ENCODE measurements around the gene SCAPER.
A peak's percentile ranks its signal among the peaks of the same experiment; 100 is the strongest.
"Not testable (repeated sequence)": the region's sequence is repeated elsewhere in the genome, so short reads cannot be mapped to it uniquely, and the experiment has no call there.

The SCAPER gene

GRCh38 chr15:76321602-76322001 is 583.5 kb downstream of the SCAPER start:
- DNase-seq (ENCODE audit: low spot score), result no peak

GRCh38 chr15:76321171-76321570 is 584.0 kb downstream of the SCAPER start:
- DNase-seq (ENCODE audit: low spot score), result no peak

DNA sequence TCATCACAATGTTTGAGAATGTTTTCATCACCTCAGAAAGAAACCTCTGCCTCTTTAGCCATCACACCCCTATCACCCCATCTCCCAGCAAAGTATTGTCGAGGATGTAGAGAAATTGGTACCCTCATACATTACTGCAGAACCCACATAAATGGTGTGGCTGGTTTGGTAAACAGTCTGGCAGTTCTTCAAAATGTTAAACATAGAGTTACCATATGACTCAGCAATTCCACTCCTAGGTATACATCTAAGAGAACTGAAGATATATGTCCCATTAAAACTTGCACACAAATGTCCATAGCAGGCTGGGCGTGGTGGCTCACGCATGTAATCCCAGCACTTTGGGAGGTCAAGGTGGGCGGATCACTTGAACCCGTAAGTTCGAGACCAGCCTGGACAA is 585.1 kb downstream of the SCAPER start:
- no peak for DNase-seq (ENCODE audit: low spot score)

- DNase-seq (ENCODE audit: low spot score), result no peak
These were observed 591.4 kb downstream of the SCAPER start for GRCh38 chr15:76313731-76314130.

DNA sequence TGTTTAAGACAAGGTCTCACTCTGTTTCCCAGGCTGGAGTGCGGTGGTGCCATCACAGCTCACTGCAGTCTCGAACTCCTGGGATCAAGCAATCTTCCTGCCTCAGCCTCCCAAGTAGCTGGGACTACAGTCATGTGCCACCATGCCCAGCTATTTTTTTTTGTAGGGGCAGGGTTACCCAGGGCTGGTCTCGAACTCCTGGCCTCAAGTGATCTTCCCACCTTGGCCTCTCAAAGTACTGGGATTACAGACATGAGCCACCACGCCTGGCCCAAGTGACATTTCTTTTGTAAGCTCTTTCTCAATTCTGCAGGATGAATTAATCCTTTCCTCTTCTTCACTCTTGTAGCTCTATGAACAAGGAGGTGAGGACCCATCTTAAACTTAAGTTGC is 592.0 kb downstream of the SCAPER start:
- not testable (repeated sequence) for DNase-seq (ENCODE audit: low spot score)

DNA sequence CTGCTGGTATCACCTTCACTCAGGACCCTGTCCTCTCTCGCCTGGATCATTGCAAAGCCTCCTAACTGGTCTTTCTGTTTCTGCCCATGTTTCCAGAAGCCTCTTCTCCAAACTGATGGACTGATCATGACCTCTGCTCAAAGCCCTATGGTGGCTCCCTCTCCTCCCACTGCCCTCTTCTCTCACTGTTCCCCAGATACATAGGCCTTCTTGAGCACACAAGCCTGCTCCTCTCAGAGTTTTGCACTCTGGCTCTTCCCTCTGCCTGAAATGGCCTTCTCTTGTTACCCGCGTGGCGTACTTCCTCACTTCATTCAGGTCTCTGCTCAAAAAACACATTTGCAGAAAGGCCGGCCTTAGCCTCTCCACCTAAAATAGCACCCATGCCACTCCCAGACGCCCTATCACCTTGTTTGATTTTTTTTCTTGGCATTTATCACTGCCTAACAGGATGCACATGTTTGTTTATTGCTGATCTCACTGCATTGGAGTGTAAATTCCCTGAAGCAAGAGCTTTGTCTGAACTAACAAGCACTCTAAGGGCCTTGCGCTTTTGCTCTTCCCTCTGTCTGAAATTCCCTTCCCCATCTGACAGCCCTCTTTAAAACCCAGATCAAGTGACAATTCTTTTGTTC is 592.5 kb downstream of the SCAPER start:
- no peak for DNase-seq (ENCODE audit: low spot score)

DNA sequence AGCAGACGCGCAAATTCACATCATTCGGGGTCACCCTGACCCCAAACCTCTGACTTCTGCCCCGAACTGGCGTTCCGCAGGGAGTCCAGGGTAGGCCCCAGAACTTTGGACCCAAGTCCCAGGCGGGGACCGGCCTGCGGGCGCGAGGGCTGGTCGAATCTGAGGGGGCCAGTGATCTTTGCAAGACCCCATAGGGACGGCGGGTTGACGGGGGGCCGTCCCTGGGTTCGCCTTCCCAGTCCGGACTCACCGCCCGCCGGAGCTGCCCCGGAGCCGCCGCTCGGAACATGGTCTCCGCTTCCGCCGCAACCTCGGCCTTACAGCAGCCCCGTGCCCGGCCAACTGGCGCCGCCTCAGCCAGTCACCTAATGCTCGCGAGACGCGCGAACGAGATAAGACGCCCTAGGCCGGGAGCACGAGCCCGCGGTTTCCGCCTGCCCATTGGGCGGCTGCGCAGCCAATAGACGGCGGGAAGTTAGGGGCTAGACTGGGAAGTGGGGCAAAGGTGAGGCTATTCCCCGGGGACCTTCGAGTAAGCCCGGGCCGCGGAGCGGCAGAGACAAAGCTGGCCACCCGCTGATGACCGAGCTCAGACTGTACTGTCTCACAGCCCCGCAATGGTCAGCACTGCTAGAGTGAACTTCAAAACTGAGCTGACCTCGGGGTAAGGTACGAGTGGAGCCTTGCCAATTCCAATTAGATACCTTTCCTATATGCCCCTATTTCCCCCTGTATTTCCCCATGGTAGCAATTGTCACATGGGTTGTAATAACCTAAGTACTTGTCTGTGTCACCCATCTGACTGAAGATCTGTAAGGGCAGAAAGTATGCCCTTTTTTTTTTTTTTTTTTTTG is 593.8 kb downstream of the SCAPER start, which contains the start of gene ETFA:
Gene ETFA (minus strand): TSS at position 370 of the 854 bp plus-strand sequence. CDS start 81 bp downstream, at position 289.
- peak; percentile 99 for DNase-seq (ENCODE audit: low spot score)

GRCh38 chr15:76310475-76311099 is 594.6 kb downstream of the SCAPER start:
- peak; percentile 44 for DNase-seq (ENCODE audit: low spot score)

DNA sequence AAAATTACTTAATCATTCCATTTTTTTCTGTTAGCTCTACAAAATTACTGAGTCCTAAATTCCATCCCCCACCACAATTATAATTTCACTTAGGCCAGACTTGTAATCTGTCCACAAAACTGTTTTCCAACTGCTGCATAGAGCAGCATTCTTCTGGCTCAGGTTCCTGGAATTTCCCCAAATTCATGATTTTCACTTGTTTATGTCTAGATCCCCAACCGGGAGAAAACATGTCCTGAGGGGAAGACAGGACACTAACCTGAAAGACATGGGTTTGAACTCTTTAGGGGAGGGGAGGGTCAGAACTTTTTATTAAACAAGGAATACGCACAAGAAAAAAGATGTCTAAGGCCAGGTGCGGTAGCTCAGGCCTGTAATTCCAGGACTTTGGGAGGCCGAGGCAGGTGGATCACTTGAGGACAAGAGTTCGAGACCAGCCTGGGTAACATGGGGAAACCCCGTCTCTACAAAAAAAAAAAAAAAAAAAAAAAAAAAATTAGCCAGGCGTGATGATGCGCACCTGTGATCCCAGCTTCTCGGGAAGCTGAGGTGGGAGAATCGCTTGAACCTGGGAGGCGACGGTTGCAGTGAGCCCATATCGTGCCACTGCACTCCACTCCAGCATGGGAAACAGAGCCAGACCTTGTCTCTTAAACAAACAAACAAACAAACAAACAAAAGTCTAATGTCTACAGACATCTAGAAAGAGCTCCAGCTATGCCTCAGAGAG is 595.4 kb downstream of the SCAPER start:
- DNase-seq (ENCODE audit: low spot score), result no peak

- no peak for DNase-seq (ENCODE audit: low spot score)
These were observed 601.2 kb downstream of the SCAPER start for GRCh38 chr15:76303909-76304308.

DNA sequence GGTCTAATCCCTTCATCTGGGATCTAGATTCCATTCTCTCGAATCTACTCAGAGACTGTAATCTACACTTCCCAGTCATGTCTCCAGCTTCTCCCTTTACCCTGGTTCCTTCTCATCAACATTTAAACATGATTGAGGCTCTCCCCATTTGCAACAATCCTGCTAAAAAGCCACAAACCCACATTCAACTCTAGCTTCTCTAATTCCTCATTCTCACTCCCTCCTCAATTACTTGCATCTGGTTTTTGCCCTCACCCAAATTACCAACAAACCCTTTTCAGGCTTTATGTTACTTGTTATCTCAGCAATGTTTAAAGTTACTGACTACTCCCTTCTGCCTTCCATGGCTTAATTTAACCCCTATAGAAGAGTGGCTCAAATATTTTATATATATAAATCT is 605.4 kb downstream of the SCAPER start:
- DNase-seq (ENCODE audit: low spot score), result no peak

- no peak for DNase-seq (ENCODE audit: low spot score)
These were observed 606.2 kb downstream of the SCAPER start for GRCh38 chr15:76298986-76299385.

GRCh38 chr15:76297951-76298350 is 607.2 kb downstream of the SCAPER start:
- not testable (repeated sequence) for DNase-seq (ENCODE audit: low spot score)

All from AG20443 (cell line).